NCI-H2196 (cell line): ENCODE measurements around the gene DUSP7.
"Not testable (repeated sequence)": the region's sequence is repeated elsewhere in the genome, so short reads cannot be mapped to it uniquely, and the experiment has no call there.

Source experiments
- DNase-seq: peaks from one replicate; lab custom pipeline; 2025; ENCODE audit not compliant: unreplicated experiment; lab: John Stamatoyannopoulos, UW

The DUSP7 gene

GRCh38 chr3:52050571-52050970, 5.8 kb downstream of the DUSP7 start:
- no peak for DNase-seq

- no peak for DNase-seq
Measured at GRCh38 chr3:52049503-52049902, 6.9 kb downstream of the DUSP7 start.

- DNase-seq: no peak
Measured at GRCh38 chr3:52047295-52047960, 8.9 kb downstream of the DUSP7 start.

GRCh38 chr3:52046902-52047239, 9.5 kb downstream of the DUSP7 start:
- DNase-seq: no peak

- no peak for DNase-seq
Measured at GRCh38 chr3:52046186-52046901, 10.0 kb downstream of the DUSP7 start.

- no peak for DNase-seq
Measured at GRCh38 chr3:52044869-52045619, 11.3 kb downstream of the DUSP7 start.

- no peak for DNase-seq
Measured at GRCh38 chr3:52043750-52044149, 12.6 kb downstream of the DUSP7 start.

GRCh38 chr3:52043039-52043438, 13.3 kb downstream of the DUSP7 start:
- DNase-seq: not testable (repeated sequence)

- no peak for DNase-seq
Measured at GRCh38 chr3:52041118-52041731, 15.1 kb downstream of the DUSP7 start.

GRCh38 chr3:52040600-52040999, 15.8 kb downstream of the DUSP7 start:
- DNase-seq: no peak

GRCh38 chr3:52039846-52040245, 16.5 kb downstream of the DUSP7 start:
- no peak for DNase-seq

- DNase-seq: no peak
Measured at GRCh38 chr3:52039426-52039825, 16.9 kb downstream of the DUSP7 start.

GRCh38 chr3:52038227-52038626, 18.1 kb downstream of the DUSP7 start:
- DNase-seq: no peak

- no peak for DNase-seq
Measured at GRCh38 chr3:52037291-52037690, 19.1 kb downstream of the DUSP7 start.

GRCh38 chr3:52036829-52037228, 19.5 kb downstream of the DUSP7 start:
- no peak for DNase-seq

GRCh38 chr3:52036222-52036694, 20.1 kb downstream of the DUSP7 start:
- no peak for DNase-seq

- DNase-seq: no peak
Measured at GRCh38 chr3:52034651-52035050, 21.7 kb downstream of the DUSP7 start.

GRCh38 chr3:52034212-52034611, 22.2 kb downstream of the DUSP7 start:
- no peak for DNase-seq

GRCh38 chr3:52033748-52034147, 22.6 kb downstream of the DUSP7 start:
- DNase-seq: not testable (repeated sequence)

GRCh38 chr3:52032702-52033408, 23.5 kb downstream of the DUSP7 start:
- no peak for DNase-seq

- DNase-seq: no peak
Measured at GRCh38 chr3:52031896-52032295, 24.5 kb downstream of the DUSP7 start.
